MM.1S (cell line): Measurements from ENCODE around the gene GPR87.

ENCODE experiments used
- DNase-seq: peaks from one replicate; pipeline ENCODE4 v3.0.0-alpha.2; 2015
- H2AFZ ChIP-seq: fragments of 300-600 bp; sonication (generic); 2 replicates; pipeline ENCODE4 v1.6.0; 2016; ENCODE audit warnings: antibody characterized with exemption, low read length
- H3F3A ChIP-seq: fragments of 300-600 bp; sonication (generic); 2 replicates; pipeline ENCODE4 v1.6.1; 2016; ENCODE audit warnings: mild to moderate bottlenecking, antibody characterized with exemption, low read length, moderate library complexity, mixed read lengths; ENCODE audit not compliant: insufficient read depth
- H3K27ac ChIP-seq: fragments of 300-600 bp; sonication (generic); 2 replicates; pipeline ENCODE4 v1.5.1; 2016; ENCODE audit warnings: mild to moderate bottlenecking, low read length
- H3K27me3 ChIP-seq: fragments of 300-600 bp; sonication (generic); replicated peaks from 2 replicates; pipeline ENCODE4 v1.6.0; 2016; ENCODE audit warnings: low read length; ENCODE audit not compliant: insufficient read depth
- H3K36me3 ChIP-seq: fragments of 300-600 bp; sonication (generic); replicated peaks from 2 replicates; pipeline ENCODE4 v1.6.1; 2016; ENCODE audit warnings: mild to moderate bottlenecking, low read length, mixed read lengths; ENCODE audit not compliant: insufficient read depth
- H3K4me1 ChIP-seq: fragments of 300-600 bp; sonication (generic); 2 replicates; pipeline ENCODE4 v1.6.1; 2016; ENCODE audit warnings: low read length, mixed read lengths
- H3K4me2 ChIP-seq: fragments of 300-600 bp; sonication (generic); 2 replicates; pipeline ENCODE4 v1.6.0; 2016; ENCODE audit warnings: low read depth, low read length
- H3K4me3 ChIP-seq: fragments of 300-600 bp; sonication (generic); 2 replicates; pipeline ENCODE4 v1.5.1; 2016; ENCODE audit warnings: low read length, mixed read lengths
- H3K79me2 ChIP-seq: fragments of 300-600 bp; sonication (generic); 2 replicates; pipeline ENCODE4 v1.6.1; 2016; ENCODE audit warnings: mixed run types, low read length, mixed read lengths
- H3K9ac ChIP-seq: fragments of 300-600 bp; sonication (generic); 2 replicates; pipeline ENCODE4 v1.6.1; 2016; ENCODE audit warnings: low read length, mixed read lengths
- H3K9me2 ChIP-seq: fragments of 300-600 bp; sonication (generic); replicated peaks from 2 replicates; pipeline ENCODE4 v1.6.1; 2016; ENCODE audit warnings: mild to moderate bottlenecking, low read length, mixed read lengths; ENCODE audit not compliant: insufficient read depth
- H3K9me3 ChIP-seq: fragments of 300-600 bp; sonication (generic); replicated peaks from 2 replicates; pipeline ENCODE4 v1.6.1; 2016; ENCODE audit warnings: mild to moderate bottlenecking, low read length, mixed read lengths; ENCODE audit not compliant: insufficient read depth
- H4K20me1 ChIP-seq: fragments of 300-600 bp; sonication (generic); 2 replicates; pipeline ENCODE4 v1.6.1; 2016; ENCODE audit warnings: mild to moderate bottlenecking, low read length, moderate library complexity, mixed read lengths; ENCODE audit not compliant: insufficient read depth
- CTCF ChIP-seq: fragments of 300-600 bp; sonication (generic); IDR thresholded peaks from 2 replicates; pipeline ENCODE4 v1.5.1; 2016; ENCODE audit warnings: antibody characterized with exemption, low read length, mixed read lengths
- EZH2 ChIP-seq: fragments of 300-600 bp; sonication (generic); optimal IDR thresholded peaks from 2 replicates; pipeline ENCODE3; 2017; ENCODE audit warnings: low read depth, mild to moderate bottlenecking, antibody characterized with exemption, low read length, mixed read lengths
- EZH2phosphoT487 ChIP-seq: fragments of 300-600 bp; sonication (generic); IDR thresholded peaks from 2 replicates; pipeline ENCODE4 v1.6.1; 2018; ENCODE audit warnings: antibody characterized with exemption, low read length

The GPR87 gene

GRCh38 chr3:151307583-151308488 lies 8.8 kb downstream of the GPR87 start:
- no peaks in the 10 kb centered on the region for H3K9me3 ChIP-seq
- no peak for DNase-seq
- H3K27me3 ChIP-seq = no peaks in the 10 kb centered on the region
- no peaks in the 10 kb centered on the region for H3K36me3 ChIP-seq
- no peak overlapping the region for H3K4me3 ChIP-seq
- no peak for TF ChIP-seq EZH2
- no peak for TF ChIP-seq CTCF
- no peak for TF ChIP-seq EZH2phosphoT487
- H2AFZ ChIP-seq = no peak overlapping the region
- no peak overlapping the region for H3K9ac ChIP-seq
- H3K4me2 ChIP-seq = no peak overlapping the region
- no peaks in the 10 kb centered on the region for H3K79me2 ChIP-seq
- peaks cover 11% of the 10 kb centered on the region for H3K4me1 ChIP-seq
- no peak overlapping the region for H3K27ac ChIP-seq
- no peaks in the 10 kb centered on the region for H3K9me2 ChIP-seq
- H3F3A ChIP-seq = no peaks in the 10 kb centered on the region
- H4K20me1 ChIP-seq = no peaks in the 10 kb centered on the region

GRCh38 chr3:151307131-151307530 lies 9.5 kb downstream of the GPR87 start:
- Histone ChIP-seq H3K4me3 (no peak overlapping the region), H2AFZ (no peak overlapping the region), H3K9me3 (no peaks in the 10 kb centered on the region), H3F3A (no peaks in the 10 kb centered on the region), H3K9ac (no peak overlapping the region), H3K27ac (no peak overlapping the region), H3K27me3 (no peaks in the 10 kb centered on the region), H3K9me2 (no peaks in the 10 kb centered on the region), H4K20me1 (no peaks in the 10 kb centered on the region), H3K4me2 (no peak overlapping the region), H3K4me1 (peaks cover 11% of the 10 kb centered on the region), H3K36me3 (no peaks in the 10 kb centered on the region), H3K79me2 (no peaks in the 10 kb centered on the region)
- TF ChIP-seq EZH2phosphoT487 (no peak), CTCF (no peak), EZH2 (no peak)
- no peak for DNase-seq

GRCh38 chr3:151306168-151306810 lies 10.3 kb downstream of the GPR87 start:
- Histone ChIP-seq H3K79me2 (no peaks in the 10 kb centered on the region), H3K27me3 (no peaks in the 10 kb centered on the region), H3K9ac (no peak overlapping the region), H3K36me3 (no peaks in the 10 kb centered on the region), H3F3A (no peaks in the 10 kb centered on the region), H2AFZ (no peak overlapping the region), H3K9me3 (no peaks in the 10 kb centered on the region), H3K27ac (no peak overlapping the region), H4K20me1 (no peaks in the 10 kb centered on the region), H3K9me2 (no peaks in the 10 kb centered on the region), H3K4me3 (no peak overlapping the region), H3K4me1 (peaks cover 11% of the 10 kb centered on the region), H3K4me2 (no peak overlapping the region)
- DNase-seq = no peak
- no peak for TF ChIP-seq EZH2
- TF ChIP-seq CTCF = no peak
- TF ChIP-seq EZH2phosphoT487 = no peak
